Stimulated activated CD8-positive, alpha-beta memory T cell treated with anti-CD3 and anti-CD28 coated beads, Interleukin-12 subunit alpha, Interleukin-12 subunit beta, amount 100 ng/mL, for 24 hours (primary cell): ENCODE data around the gene TINAG.

Experiments used
- DNase-seq: peaks from one replicate; pipeline ENCODE4 v3.0.0-alpha.2; 2020; ENCODE audit errors: extremely low read depth

The TINAG gene, protein sequence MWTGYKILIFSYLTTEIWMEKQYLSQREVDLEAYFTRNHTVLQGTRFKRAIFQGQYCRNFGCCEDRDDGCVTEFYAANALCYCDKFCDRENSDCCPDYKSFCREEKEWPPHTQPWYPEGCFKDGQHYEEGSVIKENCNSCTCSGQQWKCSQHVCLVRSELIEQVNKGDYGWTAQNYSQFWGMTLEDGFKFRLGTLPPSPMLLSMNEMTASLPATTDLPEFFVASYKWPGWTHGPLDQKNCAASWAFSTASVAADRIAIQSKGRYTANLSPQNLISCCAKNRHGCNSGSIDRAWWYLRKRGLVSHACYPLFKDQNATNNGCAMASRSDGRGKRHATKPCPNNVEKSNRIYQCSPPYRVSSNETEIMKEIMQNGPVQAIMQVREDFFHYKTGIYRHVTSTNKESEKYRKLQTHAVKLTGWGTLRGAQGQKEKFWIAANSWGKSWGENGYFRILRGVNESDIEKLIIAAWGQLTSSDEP

DNA sequence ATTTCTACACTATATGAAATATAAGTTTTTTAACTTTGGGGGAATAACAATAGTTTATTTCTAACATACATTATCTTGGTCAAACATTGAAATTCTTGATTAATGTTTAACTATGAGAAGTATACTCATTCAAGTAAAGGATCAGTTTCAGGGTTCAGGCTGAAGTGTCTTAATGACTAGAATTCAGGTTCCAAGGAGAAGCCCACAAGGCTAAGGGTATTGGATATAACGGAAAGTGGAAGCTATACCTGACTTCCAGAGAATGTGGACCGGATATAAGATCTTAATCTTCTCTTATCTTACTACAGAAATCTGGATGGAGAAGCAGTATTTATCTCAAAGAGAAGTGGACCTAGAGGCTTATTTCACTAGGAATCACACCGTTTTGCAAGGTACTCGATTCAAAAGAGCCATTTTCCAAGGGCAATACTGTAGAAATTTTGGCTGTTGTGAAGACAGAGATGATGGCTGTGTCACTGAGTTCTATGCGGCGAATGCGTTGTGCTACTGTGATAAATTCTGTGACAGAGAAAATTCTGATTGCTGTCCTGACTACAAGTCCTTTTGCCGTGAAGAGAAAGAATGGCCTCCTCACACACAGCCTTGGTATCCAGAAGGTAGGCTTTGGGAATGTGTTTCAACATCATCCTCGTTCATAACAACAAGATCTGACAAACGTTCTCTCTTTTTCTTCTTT is at the start of gene TINAG:
Gene TINAG (plus strand): TSS at position 153 of the 697 bp plus-strand sequence. CDS start 110 bp downstream, at position 263.
- DNase-seq: no peak

DNA sequence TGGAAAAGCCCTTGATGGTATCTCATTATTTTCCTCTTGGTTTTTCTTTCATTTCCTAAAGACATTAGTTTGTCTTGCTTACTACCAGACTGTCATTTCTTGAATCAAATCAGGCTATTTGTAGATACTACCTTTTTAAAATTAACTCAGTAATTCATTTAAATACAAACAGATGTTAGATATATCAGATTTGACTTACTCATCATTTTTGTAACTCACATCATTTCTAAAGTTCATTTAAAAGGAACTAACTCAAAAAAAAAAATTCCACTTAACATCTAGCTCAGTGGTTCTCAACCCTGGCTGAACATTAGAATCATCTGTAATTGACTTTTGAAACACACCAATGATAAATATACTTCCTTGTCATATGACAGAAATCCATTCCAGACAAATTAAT is 48.2 kb upstream of the TINAG start:
- no peak for DNase-seq

DNA sequence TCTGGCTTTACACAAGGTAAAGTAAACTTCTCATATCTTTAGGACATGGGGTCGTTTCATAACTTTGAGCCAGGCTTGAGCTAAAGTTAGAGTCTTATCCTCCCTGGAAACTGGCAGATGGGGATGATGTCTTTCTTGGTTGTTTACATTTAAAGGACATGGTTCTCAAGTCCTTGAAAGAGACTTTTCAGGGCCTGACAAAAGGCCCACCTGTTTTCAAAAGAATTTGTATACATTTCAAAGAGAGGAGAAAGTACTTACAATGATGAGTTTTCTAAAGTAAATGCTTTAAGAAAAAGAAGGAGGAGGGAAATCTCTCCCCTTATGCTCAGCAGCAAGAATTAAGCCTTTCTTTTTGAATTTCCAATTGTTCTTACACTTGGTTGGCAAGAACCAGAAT is 45.7 kb upstream of the TINAG start:
- DNase-seq: no peak

DNA sequence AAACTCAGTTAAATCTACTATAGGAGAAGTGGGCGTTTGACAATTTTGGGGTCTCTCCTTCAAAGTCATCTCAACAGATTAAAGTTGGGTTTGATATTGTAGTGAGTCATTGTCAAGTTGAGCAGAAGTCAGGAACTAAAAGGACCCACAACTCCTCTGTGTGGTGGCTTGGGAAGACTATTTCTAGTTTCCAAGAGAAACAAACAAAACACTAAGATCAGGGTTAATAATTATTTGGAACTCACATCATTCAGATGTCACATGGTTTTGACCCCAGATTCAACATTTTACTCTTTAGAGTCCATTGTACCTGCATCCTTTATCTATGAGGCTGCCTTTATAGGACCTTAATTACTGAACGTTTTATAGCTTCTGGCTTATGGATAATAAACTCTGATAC is 45.3 kb upstream of the TINAG start:
- no peak for DNase-seq

DNA sequence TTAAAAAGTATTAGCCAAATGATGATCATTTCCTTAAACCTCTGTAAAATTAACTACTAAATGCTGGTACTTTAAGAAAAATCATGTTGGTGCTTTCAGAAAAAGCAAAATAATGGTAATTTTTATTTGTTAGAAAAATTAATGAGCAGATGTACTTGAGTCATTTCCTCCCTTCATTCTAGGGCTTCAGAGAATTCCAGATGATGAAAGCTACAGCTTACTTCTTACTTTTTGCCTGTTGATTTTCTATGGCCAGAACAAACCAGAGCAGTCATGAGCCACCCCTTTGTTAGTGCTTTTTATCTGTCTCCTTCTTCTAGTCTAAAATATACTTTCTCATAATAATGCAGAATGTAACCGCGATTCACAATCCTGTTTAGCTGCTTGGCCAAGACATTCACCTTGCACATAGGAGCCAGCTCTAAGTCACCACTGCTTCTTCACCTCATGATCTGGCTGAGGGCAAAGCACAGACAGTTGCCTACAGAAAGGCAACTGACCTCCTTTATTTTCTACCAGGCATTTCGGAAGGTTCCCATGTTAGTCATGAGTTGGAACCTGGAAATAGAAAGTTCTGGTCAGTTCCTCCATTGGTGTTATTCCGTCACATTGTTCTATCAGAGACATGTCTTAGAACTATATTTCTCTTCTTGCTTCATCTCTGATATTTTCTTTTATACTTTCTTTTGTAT is 43.5 kb upstream of the TINAG start:
- no peak for DNase-seq

DNA sequence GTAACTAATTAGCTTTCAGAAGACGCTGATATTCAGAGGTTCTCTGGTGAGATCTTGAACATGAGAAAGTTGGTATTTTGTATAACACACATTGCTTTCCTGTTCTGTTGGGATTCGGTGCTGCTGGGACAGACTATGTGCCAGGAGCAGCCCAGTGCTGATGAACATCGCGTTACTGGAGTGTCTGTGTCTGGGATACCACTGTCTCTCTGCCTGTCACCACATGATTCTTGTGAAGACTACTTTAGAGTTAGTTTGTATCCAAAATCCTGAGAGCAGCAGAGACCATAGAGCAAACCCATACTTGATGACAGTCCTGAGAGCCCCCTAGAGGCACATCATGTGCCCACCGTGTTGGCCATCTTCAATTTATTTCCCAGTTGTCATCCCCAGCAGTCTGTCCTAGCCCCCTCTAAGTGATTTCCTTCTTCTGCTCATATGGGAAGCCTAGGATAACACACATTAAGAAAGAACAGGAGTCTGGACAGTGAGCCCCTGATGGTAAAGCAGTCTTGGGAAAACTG is 41.8 kb upstream of the TINAG start:
- DNase-seq: no peak

DNA sequence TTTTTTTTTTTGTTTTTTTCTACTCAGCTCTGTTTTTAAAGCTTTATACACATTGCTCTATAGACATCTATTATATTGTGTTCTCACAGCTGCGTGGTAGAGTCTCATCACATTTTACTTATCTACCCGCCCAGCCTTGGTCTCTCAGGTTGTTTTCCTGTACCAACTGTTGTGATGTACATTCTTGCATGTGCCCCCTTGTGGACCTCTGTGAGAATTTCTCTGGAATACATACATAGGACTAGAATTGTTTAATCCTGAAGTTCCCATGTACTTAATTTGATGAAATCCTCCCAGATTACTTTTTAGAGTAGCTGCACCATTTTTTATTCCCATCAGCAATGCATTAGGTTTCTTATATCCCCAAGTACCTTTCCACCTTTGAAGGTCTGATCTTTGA is 40.4 kb upstream of the TINAG start:
- DNase-seq: no peak

DNA sequence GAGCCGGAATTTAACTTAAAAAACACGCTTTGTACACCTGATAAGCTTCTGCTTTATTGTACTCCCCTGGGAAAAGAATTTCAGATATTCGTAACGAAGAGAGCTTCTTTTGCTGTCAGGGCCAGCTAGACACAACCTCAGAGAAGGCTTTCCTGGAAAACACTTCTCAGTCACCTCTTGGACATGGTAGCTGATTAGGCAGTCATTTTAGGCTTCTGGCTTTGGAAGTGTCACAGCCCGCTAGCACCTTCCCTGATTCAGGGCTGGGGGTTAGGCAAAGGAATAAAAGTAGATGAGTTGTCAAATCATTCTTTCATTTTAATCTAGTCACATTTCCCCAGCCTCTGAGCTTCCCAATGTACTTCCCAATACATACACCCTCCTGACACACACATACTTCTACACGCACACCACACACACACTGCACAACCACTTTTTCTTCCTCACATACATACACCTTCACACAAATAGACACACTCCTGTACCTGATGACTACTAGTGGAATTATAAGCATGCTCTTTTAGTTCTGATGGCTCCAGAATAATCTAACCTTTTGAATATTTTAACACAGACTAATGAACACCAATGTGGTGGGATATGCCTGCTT is 34.9 kb upstream of the TINAG start:
- no peak for DNase-seq

DNA sequence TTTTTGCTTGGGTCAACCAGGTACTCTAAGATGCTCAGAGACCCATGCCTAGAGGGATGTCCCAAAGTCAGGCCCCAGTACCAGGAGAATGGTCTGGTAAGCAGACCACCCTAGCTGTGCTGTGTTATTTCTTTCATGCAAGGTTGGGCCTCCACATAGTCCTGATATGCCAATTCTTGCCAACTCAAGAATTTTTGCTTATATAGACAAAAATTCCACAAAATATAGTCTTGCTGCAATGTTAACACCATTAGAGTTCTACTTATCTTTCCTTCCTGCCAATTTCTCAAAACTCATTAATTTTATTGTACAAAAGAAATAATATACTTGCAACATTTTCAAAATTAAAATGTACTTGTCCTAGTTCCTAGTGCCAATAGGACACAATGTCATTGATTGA is 33.9 kb upstream of the TINAG start:
- DNase-seq: no peak

DNA sequence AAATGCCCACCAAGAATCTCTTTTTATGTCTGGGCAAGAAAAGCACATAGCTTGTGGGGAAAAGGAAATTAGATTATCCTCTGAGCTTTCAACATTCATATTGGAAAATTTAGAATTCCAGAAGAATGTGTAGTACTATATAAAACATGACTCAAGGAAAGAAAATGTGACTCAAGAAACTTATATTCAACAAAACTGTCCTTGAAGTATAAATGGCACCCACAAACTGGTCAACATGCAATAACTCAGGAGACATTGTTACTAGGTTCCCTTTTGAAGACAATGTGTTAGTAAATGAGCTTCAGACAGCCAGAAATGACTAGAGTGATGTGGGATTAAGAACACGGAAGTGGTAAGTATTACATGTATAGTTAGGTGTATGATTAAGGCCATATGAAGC is 26.1 kb upstream of the TINAG start:
- DNase-seq: no peak

DNA sequence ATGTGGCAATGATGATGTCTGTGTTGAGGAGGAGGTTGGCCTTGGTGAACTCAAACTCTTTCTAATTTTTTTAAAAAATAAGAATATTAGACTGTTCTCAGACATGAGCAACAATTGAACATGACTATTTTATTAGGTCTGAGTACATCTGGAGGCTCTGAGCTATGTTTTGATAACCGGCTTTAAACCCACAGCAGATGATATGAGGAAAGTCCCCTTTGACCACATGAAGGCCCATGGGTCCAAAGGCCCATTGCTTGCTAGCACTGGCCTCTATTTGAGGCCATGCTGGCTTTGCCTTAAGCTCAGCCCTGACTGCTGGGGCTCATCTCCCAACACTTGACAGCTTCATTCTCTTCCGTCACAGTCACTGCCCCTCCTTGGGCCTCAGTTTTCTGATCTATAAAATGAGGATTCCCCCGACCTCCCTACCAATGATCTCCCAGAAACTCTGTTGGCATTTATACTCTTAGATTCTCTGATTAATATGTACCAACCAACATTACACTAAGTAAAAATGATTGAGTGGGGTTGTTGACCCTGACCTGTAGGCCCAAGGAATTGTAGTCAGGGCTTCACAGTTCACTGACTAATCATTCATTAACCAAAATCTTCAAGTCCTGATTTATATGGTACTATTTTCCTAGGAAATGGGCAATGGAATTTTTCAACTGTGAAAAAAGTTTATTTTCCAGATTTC is 23.9 kb upstream of the TINAG start:
- no peak for DNase-seq

DNA sequence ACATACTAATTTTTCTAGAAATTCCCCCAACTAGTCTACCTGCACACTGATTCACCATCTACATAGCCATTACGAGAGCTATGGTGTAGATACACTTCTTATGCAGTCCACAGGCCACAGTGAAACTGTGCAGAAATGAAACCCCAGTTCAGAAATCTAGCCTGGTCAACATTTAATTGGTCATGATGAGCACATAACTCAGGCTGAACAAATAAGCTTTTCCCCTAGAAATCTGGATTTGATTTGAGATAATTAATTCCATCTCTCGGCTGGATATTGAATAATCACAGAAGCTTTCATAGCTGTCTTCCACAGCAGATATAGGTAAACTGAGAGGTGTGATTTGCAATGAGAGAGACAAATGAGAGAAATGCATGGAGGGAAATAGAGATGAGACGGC is 22.6 kb upstream of the TINAG start:
- no peak for DNase-seq

DNA sequence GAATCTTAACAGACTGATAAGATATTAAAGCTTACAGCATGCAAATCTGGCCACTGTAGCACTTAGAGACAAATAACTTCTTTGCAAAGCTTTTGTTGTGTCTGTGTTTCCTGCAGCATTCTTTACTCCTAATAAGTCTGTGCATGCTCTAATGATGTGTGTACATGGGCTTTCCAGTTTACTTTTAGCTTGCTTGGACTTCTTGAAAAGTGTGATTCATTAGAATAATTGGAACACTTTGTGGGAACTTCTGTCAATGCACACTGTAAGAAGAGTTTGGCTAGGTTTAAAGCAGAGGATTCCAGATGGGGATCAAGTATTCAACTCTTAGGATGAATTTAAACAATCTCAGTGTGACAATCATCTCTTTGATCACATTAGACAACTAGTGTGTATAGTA is 22.1 kb upstream of the TINAG start:
- no peak for DNase-seq

DNA sequence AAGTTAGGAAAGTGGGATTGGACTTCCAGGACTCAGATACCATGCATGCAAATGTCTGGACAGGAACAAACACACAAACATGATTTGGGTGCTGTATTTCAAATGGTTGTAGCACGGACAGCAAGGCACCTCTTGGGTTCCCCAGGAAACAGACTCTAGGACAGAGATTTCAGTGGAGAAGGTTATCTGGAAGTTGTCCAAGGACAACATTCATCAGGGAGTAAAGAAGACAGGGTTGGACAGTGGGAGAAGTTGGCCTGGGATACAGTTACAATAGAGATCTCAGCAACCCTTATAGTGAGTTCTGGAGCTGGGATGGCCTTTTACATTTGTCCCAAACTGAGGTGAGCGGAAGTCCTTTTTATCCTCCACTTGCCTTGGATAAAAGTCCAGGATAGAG is 19.8 kb upstream of the TINAG start:
- DNase-seq: no peak

DNA sequence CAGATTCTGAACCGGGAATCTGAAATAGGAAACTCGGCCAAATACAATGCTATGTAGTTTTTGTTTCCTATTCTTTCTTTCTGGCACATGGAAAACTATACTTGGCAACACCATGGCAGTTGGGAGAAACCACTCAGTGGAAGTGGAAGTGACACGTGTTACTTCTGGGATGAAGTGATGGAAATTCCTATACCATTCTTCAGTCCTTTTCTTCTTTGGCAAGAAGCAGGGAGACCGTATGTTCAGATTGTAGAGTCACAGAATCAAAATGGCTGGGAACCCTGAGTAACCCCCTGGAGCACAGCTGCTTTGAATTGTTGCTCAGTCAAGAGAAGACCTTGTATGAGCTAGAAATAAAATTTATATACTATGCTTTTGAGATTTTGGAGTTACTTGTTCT is 18.8 kb upstream of the TINAG start:
- DNase-seq: no peak

DNA sequence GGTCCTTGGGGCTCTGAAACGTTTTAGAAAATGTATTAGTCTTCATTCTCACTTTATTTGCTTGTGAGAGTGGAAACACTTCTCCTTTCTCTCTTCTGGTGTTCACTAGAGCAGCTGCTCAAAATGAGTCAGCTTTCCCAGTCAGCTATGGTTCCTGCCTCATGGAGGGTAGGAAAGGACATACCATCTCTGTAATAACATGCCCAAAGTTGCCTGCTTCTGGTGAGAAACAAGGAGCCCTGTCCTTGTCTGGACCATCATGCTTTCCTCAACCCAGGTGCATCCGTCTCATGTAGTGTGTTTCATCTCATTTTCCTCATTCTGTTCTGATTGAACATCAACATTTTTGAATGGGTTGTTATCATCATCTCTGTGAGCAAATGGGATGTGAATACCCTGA is 17.1 kb upstream of the TINAG start:
- DNase-seq: no peak

DNA sequence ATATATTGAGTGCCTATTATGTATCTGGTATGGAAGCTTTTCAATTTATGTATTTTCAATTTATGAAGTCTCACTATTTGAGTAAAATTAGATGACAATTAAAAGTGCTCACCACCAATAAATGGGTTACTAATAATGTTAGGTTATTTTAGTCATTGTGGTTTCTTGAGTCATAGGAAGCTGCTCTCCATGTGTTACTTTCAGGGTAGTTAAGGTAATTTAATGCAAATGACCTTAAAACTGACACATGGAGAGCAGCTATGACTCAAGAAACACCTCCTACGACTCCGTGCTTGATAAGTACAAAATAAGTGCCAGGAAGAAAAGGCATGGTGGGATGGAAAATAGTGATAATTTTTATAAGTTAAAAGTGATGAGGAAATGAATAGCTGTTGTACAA is 16.5 kb upstream of the TINAG start:
- no peak for DNase-seq

DNA sequence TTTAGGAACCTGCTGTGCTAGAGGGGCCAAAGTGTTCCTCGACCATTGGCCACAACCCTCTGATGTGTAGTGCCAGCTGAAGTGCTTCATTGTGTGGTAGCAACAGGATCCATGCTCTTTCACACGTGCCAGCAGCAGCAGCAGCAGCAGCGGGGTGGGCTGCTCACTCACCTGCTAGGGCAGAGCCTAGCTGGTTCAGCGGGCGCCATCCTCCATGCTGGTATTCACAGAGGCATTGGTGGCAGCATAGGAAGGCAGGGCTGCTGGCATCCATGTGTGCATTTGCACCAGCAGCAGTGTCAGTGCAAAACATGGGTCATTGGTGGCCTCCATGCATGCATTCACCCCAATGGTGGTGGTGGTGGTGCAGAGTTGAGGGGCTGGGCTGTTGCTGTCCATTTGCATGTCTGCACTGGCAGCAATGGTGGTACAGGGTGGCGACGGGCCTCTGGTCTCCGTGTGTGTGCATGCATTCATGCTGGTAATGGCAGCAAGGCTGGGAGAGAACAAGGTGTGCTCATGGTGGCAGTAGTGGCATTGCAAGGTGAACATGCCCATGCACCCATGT is 13.2 kb upstream of the TINAG start:
- DNase-seq: no peak

DNA sequence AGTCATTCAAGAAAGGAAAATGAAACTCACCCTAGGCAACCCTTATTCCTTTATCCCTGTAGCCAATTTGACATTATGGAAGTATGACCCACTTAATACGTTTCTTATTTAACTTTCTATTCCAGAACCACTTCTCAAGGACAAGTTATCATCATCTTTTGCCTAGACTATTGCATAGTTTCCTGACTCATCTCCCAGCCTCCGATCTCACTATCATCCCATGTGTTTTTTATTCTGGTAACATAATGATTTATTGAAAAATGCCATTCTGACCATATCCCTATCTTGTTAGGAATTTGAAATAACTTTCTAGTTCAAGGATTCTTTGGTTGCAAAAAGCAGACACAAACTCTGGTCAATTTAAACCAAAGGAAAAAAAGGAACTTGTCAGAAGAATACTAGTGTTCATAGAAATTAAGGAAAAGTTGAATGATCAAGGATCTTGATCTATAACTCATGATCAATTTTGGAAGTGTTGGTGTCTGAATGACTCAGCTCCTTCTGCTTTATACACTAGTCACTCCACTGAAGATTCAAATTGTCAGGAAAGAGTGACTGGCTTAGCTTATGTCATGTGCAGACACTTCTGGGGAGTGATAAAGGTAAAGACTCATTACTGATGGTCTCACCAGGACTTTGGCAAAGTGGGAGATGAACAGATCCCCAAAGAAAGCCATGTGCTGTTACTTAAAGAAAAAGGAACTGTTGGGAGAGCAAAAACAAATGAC is 8.5 kb upstream of the TINAG start:
- DNase-seq: no peak

DNA sequence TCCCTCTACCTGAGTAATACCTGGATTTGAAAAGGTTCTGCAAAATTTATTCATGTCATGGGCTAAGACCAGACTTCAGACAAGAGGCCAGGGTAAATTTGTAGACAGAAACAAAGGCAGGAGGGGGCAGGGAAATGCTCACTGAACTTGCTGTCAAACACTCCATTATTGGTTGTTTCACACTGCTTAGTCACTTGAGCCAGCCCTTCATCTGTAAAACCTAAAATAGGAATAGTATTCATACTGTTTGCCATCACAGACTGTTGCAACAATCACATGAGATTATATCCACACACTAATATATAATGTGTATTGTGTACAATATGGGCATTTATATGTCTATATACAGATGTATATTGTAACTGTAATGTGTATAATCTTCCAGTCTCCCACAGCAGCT is 6.5 kb upstream of the TINAG start:
- DNase-seq: no peak
